HFF-Myc (cell line): Measurements from ENCODE around the gene LRMDA.

Source experiments
- DNase-seq: peaks from one replicate; pipeline ENCODE4 v3.0.0-alpha.2; 2011; ENCODE audit warnings: low read depth; ENCODE audit errors: extremely low read depth
- H3K4me3 ChIP-seq: replicated peaks from 2 replicates; pipeline ENCODE4 v1.5.1; 2011; ENCODE audit warnings: low read depth, mild to moderate bottlenecking, control low read depth, low read length
- CTCF ChIP-seq: IDR thresholded peaks from 2 replicates; pipeline ENCODE4 v1.5.1; 2012; ENCODE audit warnings: mild to moderate bottlenecking, low read depth, low read length, control low read depth; ENCODE audit errors: missing control alignments

LRMDA gene

GRCh38 chr10:76035206-76036110, 604.0 kb downstream of the LRMDA start:
- H3K4me3 ChIP-seq = no peak overlapping the region
- DNase-seq = no peak
- no peak for TF ChIP-seq CTCF

- H3K4me3 ChIP-seq = no peak overlapping the region
- peak; percentile 89 for TF ChIP-seq CTCF
- peak; percentile 14 for DNase-seq
Measured at GRCh38 chr10:76036111-76036940, 604.9 kb downstream of the LRMDA start.

GRCh38 chr10:76036962-76037361, 605.5 kb downstream of the LRMDA start:
- DNase-seq = no peak
- no peak overlapping the region for H3K4me3 ChIP-seq
- TF ChIP-seq CTCF = no peak

GRCh38 chr10:76037531-76038155, 606.2 kb downstream of the LRMDA start:
- TF ChIP-seq CTCF = no peak
- DNase-seq = no peak

GRCh38 chr10:76038696-76039095, 607.3 kb downstream of the LRMDA start:
- no peak for TF ChIP-seq CTCF

More at GRCh38 chr10:76037531-76038155, 606.2 kb downstream of the LRMDA start:
- no peak overlapping the region for H3K4me3 ChIP-seq

GRCh38 chr10:76040107-76040829, 608.8 kb downstream of the LRMDA start:
- no peak overlapping the region for H3K4me3 ChIP-seq
- no peak for DNase-seq
- peak; percentile 7 for TF ChIP-seq CTCF

More at GRCh38 chr10:76038696-76039095, 607.3 kb downstream of the LRMDA start:
- no peak for DNase-seq
- no peak overlapping the region for H3K4me3 ChIP-seq
